Neural cell (in vitro differentiated cells): ENCODE measurements around the gene RAVER2. TPM values are rescaled to one million over a fixed set of nuclear protein-coding genes. Genes with fewer than 3 reads are reported as not detected.

Source experiments
- H2AFZ ChIP-seq: fragments of 200-600, 300-800 bp; sonication (generic), shearing (Covaris generic); 2 replicates; pipeline ENCODE4 v1.6.0; 2014; ENCODE audit warnings: low read depth, mild to moderate bottlenecking, antibody characterized with exemption, low read length, moderate library complexity
- H3F3A ChIP-seq: fragments of 200-600 bp; shearing (Covaris generic); 2 replicates; pipeline ENCODE4 v1.6.1; 2016; ENCODE audit warnings: mild to moderate bottlenecking, moderate library complexity, mixed read lengths, antibody characterized with exemption, low read length; ENCODE audit not compliant: insufficient read depth, poor library complexity, severe bottlenecking
- H3K27ac ChIP-seq: fragments of 200-600, 300-800 bp; sonication (generic), shearing (Covaris generic); 2 replicates; pipeline ENCODE4 v1.5.1; 2014; ENCODE audit warnings: mild to moderate bottlenecking, low read length, moderate library complexity
- H3K27me3 ChIP-seq: fragments of 300-800, 200-600 bp; sonication (generic), shearing (Covaris generic); 2 replicates; pipeline ENCODE4 v1.6.0; 2014; ENCODE audit warnings: mild to moderate bottlenecking, low read depth, low read length, moderate library complexity; ENCODE audit not compliant: insufficient read depth
- H3K36me3 ChIP-seq: fragments of 300-800, 200-600 bp; sonication (generic), shearing (Covaris generic); 2 replicates; pipeline ENCODE4 v1.5.1; 2014; ENCODE audit warnings: mild to moderate bottlenecking, antibody characterized with exemption, low read length, moderate library complexity; ENCODE audit not compliant: insufficient read depth
- H3K4me2 ChIP-seq: fragments of 300-800, 200-600 bp; sonication (generic), shearing (Covaris generic); 2 replicates; pipeline ENCODE4 v1.6.0; 2014; ENCODE audit warnings: mild to moderate bottlenecking, low read length
- H3K4me3 ChIP-seq: fragments of 300-800, 200-600 bp; sonication (generic), shearing (Covaris generic); 2 replicates; pipeline ENCODE4 v1.5.1; 2014; ENCODE audit warnings: mild to moderate bottlenecking, low read length, moderate library complexity
- H3K79me2 ChIP-seq: fragments of 200-600 bp; shearing (Covaris generic); replicated peaks from 2 replicates; pipeline ENCODE4 v1.6.0; 2014; ENCODE audit warnings: mild to moderate bottlenecking, low read length, moderate library complexity; ENCODE audit not compliant: insufficient read depth
- H3K9ac ChIP-seq: fragments of 300-800, 200-600 bp; sonication (generic), shearing (Covaris generic); 2 replicates; pipeline ENCODE4 v1.6.1; 2016; ENCODE audit warnings: mild to moderate bottlenecking, low read length, mixed read lengths
- H3K9me2 ChIP-seq: fragments of 200-600 bp; shearing (Covaris generic); 2 replicates; pipeline ENCODE4 v1.6.1; 2016; ENCODE audit warnings: mild to moderate bottlenecking, low read length, mixed read lengths; ENCODE audit not compliant: insufficient read depth
- H3K9me3 ChIP-seq: fragments of 200-600, 300-800 bp; sonication (generic), shearing (Covaris generic); 2 replicates; pipeline ENCODE4 v1.6.1; 2016; ENCODE audit warnings: mild to moderate bottlenecking, mixed run types, low read length, moderate library complexity, mixed read lengths
- H4K20me1 ChIP-seq: fragments of 200-600 bp; shearing (Covaris generic); 2 replicates; pipeline ENCODE4 v1.6.1; 2016; ENCODE audit warnings: mild to moderate bottlenecking, mixed run types; ENCODE audit not compliant: insufficient read depth
- CTCF ChIP-seq: fragments of 450-650 bp; IDR thresholded peaks from 2 replicates; pipeline ENCODE4 v1.5.1; 2014; ENCODE audit warnings: antibody characterized with exemption, mild to moderate bottlenecking, moderate library complexity; ENCODE audit not compliant: poor library complexity, severe bottlenecking
- EP300 ChIP-seq: fragments of 450-650 bp; conservative IDR thresholded peaks from 2 replicates; pipeline ENCODE4 v1.6.1; 2014; ENCODE audit warnings: antibody characterized with exemption, mild to moderate bottlenecking, moderate library complexity; ENCODE audit not compliant: poor library complexity, severe bottlenecking
- EZH2 ChIP-seq: fragments of 200-600, 300-800 bp; shearing (Covaris generic), sonication (generic); IDR thresholded peaks from 2 replicates; pipeline ENCODE4 v1.6.1; 2014; ENCODE audit warnings: antibody characterized with exemption, low read length, borderline replicate concordance, mild to moderate bottlenecking; ENCODE audit not compliant: insufficient read depth, poor library complexity, severe bottlenecking
- MXI1 ChIP-seq: fragments of 450-650 bp; conservative IDR thresholded peaks from 2 replicates; pipeline ENCODE4 v1.6.1; 2014; ENCODE audit warnings: antibody characterized with exemption, mild to moderate bottlenecking; ENCODE audit not compliant: poor library complexity, severe bottlenecking
- POLR2AphosphoS5 ChIP-seq: IDR thresholded peaks from 2 replicates; pipeline ENCODE4 v1.6.1; 2012
- RAD21 ChIP-seq: fragments of 450-650 bp; conservative IDR thresholded peaks from 2 replicates; pipeline ENCODE4 v1.6.1; 2014; ENCODE audit warnings: antibody characterized with exemption, mild to moderate bottlenecking, moderate library complexity
- REST ChIP-seq: IDR thresholded peaks from 2 replicates; pipeline ENCODE4 v1.6.1; 2012; ENCODE audit warnings: borderline replicate concordance
- SMC3 ChIP-seq: fragments of 450-650 bp; conservative IDR thresholded peaks from 2 replicates; pipeline ENCODE4 v1.6.1; 2014; ENCODE audit warnings: antibody characterized with exemption, mild to moderate bottlenecking, moderate library complexity; ENCODE audit not compliant: poor library complexity
- TAF1 ChIP-seq: IDR thresholded peaks from 2 replicates; pipeline ENCODE4 v1.6.1; 2012; ENCODE audit warnings: low read depth
- polyA plus RNA-seq: library from polyadenylated mRNA; depleted of rRNA; stranded (reverse); fragments of >200 nt; gene quantifications from 2 replicates; pipeline ENCODE4 v1.2.3, GENCODE V29; 2014

The RAVER2 gene
- polyA plus RNA-seq, 1 donor from 2014 or later: 8.1 TPM

GRCh38 chr1:64856553-64856952 lies 111.7 kb downstream of the RAVER2 start:
- Histone ChIP-seq H3K9ac (no peak overlapping the region), H3K27me3 (no peaks in the 10 kb centered on the region), H2AFZ (no peak overlapping the region), H3F3A (no peaks in the 10 kb centered on the region), H4K20me1 (no peaks in the 10 kb centered on the region), H3K79me2 (no peaks in the 10 kb centered on the region), H3K36me3 (peaks cover 5% of the 10 kb centered on the region), H3K9me3 (no peaks in the 10 kb centered on the region), H3K4me3 (no peak overlapping the region), H3K27ac (no peak overlapping the region), H3K4me2 (no peak overlapping the region), H3K9me2 (no peaks in the 10 kb centered on the region)
- no peak for TF ChIP-seq EZH2
- no peak for TF ChIP-seq SMC3
- TF ChIP-seq RAD21: no peak
- TF ChIP-seq CTCF: no peak
- no peak for TF ChIP-seq TAF1
- no peak for TF ChIP-seq REST
- no peak for TF ChIP-seq POLR2AphosphoS5
- TF ChIP-seq MXI1: no peak
- no peak for TF ChIP-seq EP300

- H3K9me2 ChIP-seq: no peaks in the 10 kb centered on the region
- no peak overlapping the region for H3K4me3 ChIP-seq
- H3K27ac ChIP-seq: no peak overlapping the region
- TF ChIP-seq EP300 (no peak), POLR2AphosphoS5 (no peak)
- H3K36me3 ChIP-seq: peaks cover 5% of the 10 kb centered on the region
- H3K9ac ChIP-seq: no peak overlapping the region
- H3K4me2 ChIP-seq: no peak overlapping the region
- no peaks in the 10 kb centered on the region for H3K27me3 ChIP-seq
- no peaks in the 10 kb centered on the region for H3K79me2 ChIP-seq
- no peak overlapping the region for H2AFZ ChIP-seq
- no peaks in the 10 kb centered on the region for H3F3A ChIP-seq
- no peaks in the 10 kb centered on the region for H3K9me3 ChIP-seq
- H4K20me1 ChIP-seq: no peaks in the 10 kb centered on the region
These were observed 112.5 kb downstream of the RAVER2 start for GRCh38 chr1:64857347-64857746.

- Histone ChIP-seq H4K20me1 (no peaks in the 10 kb centered on the region), H3K9me3 (no peaks in the 10 kb centered on the region), H3F3A (no peaks in the 10 kb centered on the region), H3K27ac (no peak overlapping the region), H3K9me2 (no peaks in the 10 kb centered on the region), H3K9ac (no peak overlapping the region), H3K4me2 (no peak overlapping the region), H3K27me3 (no peaks in the 10 kb centered on the region), H2AFZ (no peak overlapping the region), H3K79me2 (no peaks in the 10 kb centered on the region), H3K4me3 (no peak overlapping the region), H3K36me3 (no peaks in the 10 kb centered on the region)
- no peak for TF ChIP-seq EZH2
- no peak for TF ChIP-seq TAF1
- TF ChIP-seq REST: no peak
- TF ChIP-seq RAD21: no peak
- no peak for TF ChIP-seq SMC3
- TF ChIP-seq POLR2AphosphoS5: no peak
- TF ChIP-seq MXI1: no peak
- no peak for TF ChIP-seq EP300
- no peak for TF ChIP-seq CTCF
These were observed 116.7 kb downstream of the RAVER2 start for GRCh38 chr1:64861611-64862010.
